Measurements from ENCODE around the gene CRACR2B.

The CRACR2B gene

GRCh38 chr11:873706-874105 is 46.0 kb downstream of the CRACR2B start:
- Mint-ChIP-seq H3K4me1 (no peaks in the 10 kb centered on the region), H3K36me3 (peaks cover 18% of the 10 kb centered on the region), H3K9me3 (no peaks in the 10 kb centered on the region), H3K27me3 (no peaks in the 10 kb centered on the region), H3K4me3 (no peak overlapping the region), H3K27ac (no peak overlapping the region)
- no peak for ATAC-seq (ENCODE audit: low read depth)
- DNase-seq (ENCODE audit: low spot score in 2 of 2) = no peak

GRCh38 chr11:875203-875602 is 47.5 kb downstream of the CRACR2B start:
- no peaks in the 10 kb centered on the region for H3K4me1 Mint-ChIP-seq
- DNase-seq (ENCODE audit: low spot score in 2 of 2) = no peak
- no peak overlapping the region for H3K27ac Mint-ChIP-seq
- no peaks in the 10 kb centered on the region for H3K9me3 Mint-ChIP-seq
- no peak for ATAC-seq (ENCODE audit: low read depth)
- H3K27me3 Mint-ChIP-seq = no peaks in the 10 kb centered on the region
- no peak overlapping the region for H3K4me3 Mint-ChIP-seq
- H3K36me3 Mint-ChIP-seq = peaks cover 20% of the 10 kb centered on the region

- ATAC-seq (ENCODE audit: low read depth) (no peak), DNase-seq (ENCODE audit: low spot score in 2 of 2) (no peak)
- peaks cover 21% of the 10 kb centered on the region for H3K36me3 Mint-ChIP-seq
- H3K9me3 Mint-ChIP-seq = no peaks in the 10 kb centered on the region
- H3K27ac Mint-ChIP-seq = no peak overlapping the region
- H3K4me1 Mint-ChIP-seq = no peaks in the 10 kb centered on the region
- no peaks in the 10 kb centered on the region for H3K27me3 Mint-ChIP-seq
- no peak overlapping the region for H3K4me3 Mint-ChIP-seq
Observed at GRCh38 chr11:875769-876301, 48.1 kb downstream of the CRACR2B start.

GRCh38 chr11:876545-876944 is 48.8 kb downstream of the CRACR2B start:
- H3K36me3 Mint-ChIP-seq = peaks cover 22% of the 10 kb centered on the region
- DNase-seq (ENCODE audit: low spot score in 2 of 2) (no peak), ATAC-seq (ENCODE audit: low read depth) (no peak)
- no peaks in the 10 kb centered on the region for H3K4me1 Mint-ChIP-seq
- H3K4me3 Mint-ChIP-seq = no peak overlapping the region
- H3K27me3 Mint-ChIP-seq = no peaks in the 10 kb centered on the region
- no peaks in the 10 kb centered on the region for H3K9me3 Mint-ChIP-seq
- H3K27ac Mint-ChIP-seq = no peak overlapping the region

- Mint-ChIP-seq H3K27me3 (no peaks in the 10 kb centered on the region), H3K4me1 (no peaks in the 10 kb centered on the region), H3K4me3 (no peak overlapping the region), H3K36me3 (peaks cover 28% of the 10 kb centered on the region), H3K27ac (no peak overlapping the region), H3K9me3 (no peaks in the 10 kb centered on the region)
- ATAC-seq (ENCODE audit: low read depth) (peak; percentile 47), DNase-seq (ENCODE audit: low spot score in 2 of 2) (no peak)
Observed at GRCh38 chr11:877565-877964, 49.8 kb downstream of the CRACR2B start.

GRCh38 chr11:880447-880846 is 52.7 kb downstream of the CRACR2B start:
- no peaks in the 10 kb centered on the region for H3K27me3 Mint-ChIP-seq
- ATAC-seq (ENCODE audit: low read depth) (no peak), DNase-seq (ENCODE audit: low spot score in 2 of 2) (no peak)
- peaks cover 22% of the 10 kb centered on the region for H3K36me3 Mint-ChIP-seq
- H3K4me1 Mint-ChIP-seq = no peaks in the 10 kb centered on the region
- H3K27ac Mint-ChIP-seq = no peak overlapping the region
- no peak overlapping the region for H3K4me3 Mint-ChIP-seq
- H3K9me3 Mint-ChIP-seq = no peaks in the 10 kb centered on the region
